GM18868 (cell line): Measurements from ENCODE around the gene FANCC.

Experiments used
- ATAC-seq: cut with Tn5 transposase; IDR thresholded peaks from one replicate; pipeline ENCODE4 v1.9.1; 2021; ENCODE audit warnings: mild to moderate bottlenecking, moderate library complexity; ENCODE audit not compliant: unreplicated experiment

The FANCC gene

GRCh38 chr9:95053611-95054570 is 263.6 kb downstream of the FANCC start:
- ATAC-seq, result no peak

GRCh38 chr9:95049761-95050160 is 267.7 kb downstream of the FANCC start:
- ATAC-seq, result no peak
